GM23338 (cell line): ENCODE measurements around the gene SHB. TPM values are rescaled to one million over a fixed set of nuclear protein-coding genes. Genes with fewer than 3 reads are reported as not detected.

ENCODE experiments used
- ATAC-seq: fragments of 200-7000 bp; cut with Tn5 transposase; 3 replicates; pipeline ENCODE4 v1.9.1; 2020
- DNase-seq: peaks from one replicate; pipeline ENCODE4 v3.0.0-alpha.2; 2015; ENCODE audit warnings: low spot score
- H2AFZ ChIP-seq: fragments of 200-600 bp; sonication (generic); 2 replicates; pipeline ENCODE4 v1.8.0; 2016; ENCODE audit warnings: antibody characterized with exemption, mild to moderate bottlenecking, moderate library complexity
- H3F3A ChIP-seq: fragments of 200-600 bp; sonication (generic); replicated peaks from 2 replicates; pipeline ENCODE4 v1.8.0; 2017; ENCODE audit warnings: antibody characterized with exemption, mixed run types, low read depth
- H3K27ac ChIP-seq: fragments of 200-600 bp; sonication (generic); 2 replicates; pipeline ENCODE4 v1.6.1; 2016; ENCODE audit warnings: low read depth
- H3K27me3 ChIP-seq: fragments of 200-600 bp; sonication (generic); 2 replicates; pipeline ENCODE4 v1.8.0; 2016; ENCODE audit warnings: mild to moderate bottlenecking, mixed run types, moderate library complexity; ENCODE audit not compliant: insufficient read depth
- H3K36me3 ChIP-seq: fragments of 200-600 bp; sonication (generic); 2 replicates; pipeline ENCODE4 v1.8.0; 2016; ENCODE audit warnings: mild to moderate bottlenecking; ENCODE audit not compliant: insufficient read depth
- H3K4me1 ChIP-seq: fragments of 200-600 bp; sonication (generic); 2 replicates; pipeline ENCODE4 v1.8.0; 2016; ENCODE audit warnings: mild to moderate bottlenecking, moderate library complexity; ENCODE audit not compliant: insufficient read depth
- H3K4me2 ChIP-seq: fragments of 200-600 bp; sonication (generic); 2 replicates; pipeline ENCODE4 v1.7.1; 2017; ENCODE audit warnings: mixed run types
- H3K4me3 ChIP-seq: fragments of 200-600 bp; sonication (generic); 2 replicates; pipeline ENCODE4 v1.6.1; 2016; ENCODE audit warnings: mixed run types
- H3K79me2 ChIP-seq: fragments of 200-600 bp; sonication (generic); replicated peaks from 2 replicates; pipeline ENCODE4 v1.8.0; 2017; ENCODE audit warnings: mild to moderate bottlenecking; ENCODE audit not compliant: insufficient read depth
- H3K9me2 ChIP-seq: fragments of 200-600 bp; sonication (generic); 2 replicates; pipeline ENCODE4 v1.8.0; 2017; ENCODE audit not compliant: insufficient read depth
- H4K20me1 ChIP-seq: fragments of 200-600 bp; sonication (generic); replicated peaks from 2 replicates; pipeline ENCODE4 v1.8.0; 2017; ENCODE audit warnings: mild to moderate bottlenecking; ENCODE audit not compliant: insufficient read depth
- H3K27ac Mint-ChIP-seq: 2 replicates; pipeline ENCODE4 v1.8.0; 2020; ENCODE audit warnings: inconsistent platforms, mild to moderate bottlenecking, moderate library complexity, mixed read lengths
- H3K27me3 Mint-ChIP-seq: 3 replicates; pipeline ENCODE4 v1.8.0; 2022; ENCODE audit warnings: low read depth, mild to moderate bottlenecking, moderate library complexity, mixed read lengths, inconsistent platforms; ENCODE audit not compliant: insufficient read depth, poor library complexity
- H3K36me3 Mint-ChIP-seq: 3 replicates; pipeline ENCODE4 v1.8.0; 2021; ENCODE audit warnings: low read depth, mild to moderate bottlenecking, inconsistent platforms, moderate library complexity, mixed read lengths
- H3K4me1 Mint-ChIP-seq: 3 replicates; pipeline ENCODE4 v1.8.0; 2020; ENCODE audit warnings: mild to moderate bottlenecking, inconsistent platforms, mixed read lengths
- H3K4me3 Mint-ChIP-seq: 3 replicates; pipeline ENCODE4 v1.8.0; 2021; ENCODE audit warnings: moderate library complexity, mild to moderate bottlenecking, inconsistent platforms, mixed read lengths
- H3K9me3 Mint-ChIP-seq: 3 replicates; pipeline ENCODE4 v1.8.0; 2020; ENCODE audit warnings: moderate library complexity, mild to moderate bottlenecking, inconsistent platforms, mixed read lengths
- CREB1 ChIP-seq: fragments of 250-450 bp; sonication (Bioruptor Pico); IDR thresholded peaks from 2 replicates; pipeline ENCODE4 v1.5.0; 2020; ENCODE audit warnings: low read depth, mild to moderate bottlenecking, moderate library complexity
- CTCF ChIP-seq, 2 experiments: fragments of 200-600 bp in 1 of 2; sonication (generic) in 1 of 2; conservative IDR thresholded peaks; 2 replicates each; pipeline versions ENCODE4 v1.5.1 to v1.6.1; 2016 to 2017; ENCODE audit warnings: antibody characterized with exemption in 2 of 2, low read depth in 2 of 2, mild to moderate bottlenecking in 2 of 2, moderate library complexity in 1 of 2
- ETS1 ChIP-seq: IDR thresholded peaks from 2 replicates; pipeline ENCODE4 v1.6.1; 2016; ENCODE audit warnings: antibody characterized with exemption
- EZH2 ChIP-seq: fragments of 200-600 bp; sonication (generic); IDR thresholded peaks from one replicate; pipeline ENCODE4 v1.8.0; 2017; ENCODE audit warnings: antibody characterized with exemption, mild to moderate bottlenecking, low read depth; ENCODE audit not compliant: unreplicated experiment
- EZH2phosphoT487 ChIP-seq: fragments of 200-600 bp; sonication (generic); IDR thresholded peaks from one replicate; pipeline ENCODE4 v1.8.1; 2018; ENCODE audit warnings: antibody characterized with exemption; ENCODE audit not compliant: unreplicated experiment
- JUNB ChIP-seq: IDR thresholded peaks from one replicate; pipeline ENCODE4 v1.6.1; 2016; ENCODE audit warnings: antibody characterized with exemption; ENCODE audit not compliant: unreplicated experiment
- NANOG ChIP-seq: IDR thresholded peaks from 2 replicates; pipeline ENCODE4 v1.6.1; 2016; ENCODE audit warnings: antibody characterized with exemption, borderline replicate concordance
- REST ChIP-seq: IDR thresholded peaks from one replicate; pipeline ENCODE4 v1.6.1; 2018; ENCODE audit warnings: antibody characterized with exemption; ENCODE audit not compliant: unreplicated experiment
- ZNF331 ChIP-seq: fragments of 250-450 bp; sonication (Bioruptor Pico); IDR thresholded peaks from 2 replicates; pipeline ENCODE4 v1.5.0; 2020; ENCODE audit warnings: low read depth, mild to moderate bottlenecking, moderate library complexity
- ZNF462 ChIP-seq: fragments of 250-450 bp; sonication (Bioruptor Pico); IDR thresholded peaks from 2 replicates; pipeline ENCODE4 v1.5.0; 2020; ENCODE audit warnings: mild to moderate bottlenecking, moderate library complexity
- polyA plus RNA-seq: library from polyadenylated mRNA; unstranded; fragments of >200 nt; fragmentation: Nextera tagmentation; extraction: Ambion mirVana; gene quantifications from 2 replicates; pipeline ENCODE4 v1.2.1, GENCODE V29; 2016
- total RNA-seq: library from RNA; depleted of rRNA; stranded (reverse); fragments of >200 nt; shearing (Covaris generic); gene quantifications from 2 replicates; pipeline ENCODE4 v1.2.3, GENCODE V29; 2014

The SHB gene
- total and polyA plus RNA-seq, 2 experiments from 2014 or later = 1.5 to 14.0 TPM

GRCh38 chr9:38092656-38093055 is 23.6 kb upstream of the SHB start:
- H3K4me1 ChIP-seq = peaks cover 13% of the 10 kb centered on the region; the same call in 1 of the 2 replicates
- DNase-seq (no peak), ATAC-seq (no peak)
- no peak overlapping the region for H3K4me3 ChIP-seq
- TF ChIP-seq ZNF331 (CRISPR knock-in tag) (no peak), EZH2 (no peak)
- H3K79me2 ChIP-seq = no peaks in the 10 kb centered on the region
- no peaks in the 10 kb centered on the region for H3F3A ChIP-seq
- no peaks in the 10 kb centered on the region for H4K20me1 ChIP-seq
- H3K27ac Mint-ChIP-seq = no peak overlapping the region
- H3K36me3 Mint-ChIP-seq = no peaks in the 10 kb centered on the region
- no peak overlapping the region for H3K27ac ChIP-seq
- H2AFZ ChIP-seq = no peak overlapping the region
- H3K4me3 Mint-ChIP-seq = no peak overlapping the region
- H3K36me3 ChIP-seq = no peaks in the 10 kb centered on the region
- peaks cover 26% of the 10 kb centered on the region for H3K4me1 Mint-ChIP-seq
- no peak overlapping the region for H3K4me2 ChIP-seq
- H3K27me3 Mint-ChIP-seq = peaks cover 4% of the 10 kb centered on the region
- H3K27me3 ChIP-seq = no peaks in the 10 kb centered on the region
- H3K9me3 Mint-ChIP-seq = no peaks in the 10 kb centered on the region; the same call in 2 of the 3 replicates
- H3K9me2 ChIP-seq = no peaks in the 10 kb centered on the region

- H3K27ac ChIP-seq = no peak overlapping the region
- no peaks in the 10 kb centered on the region for H3K9me2 ChIP-seq
- no peak overlapping the region for H3K4me3 ChIP-seq
- peaks cover 26% of the 10 kb centered on the region for H3K4me1 Mint-ChIP-seq
- H3K79me2 ChIP-seq = no peaks in the 10 kb centered on the region
- no peaks in the 10 kb centered on the region for H4K20me1 ChIP-seq
- H3F3A ChIP-seq = no peaks in the 10 kb centered on the region
- H3K36me3 Mint-ChIP-seq = no peaks in the 10 kb centered on the region
- ATAC-seq (no peak), DNase-seq (no peak)
- H3K4me3 Mint-ChIP-seq = no peak overlapping the region
- no peak overlapping the region for H3K4me2 ChIP-seq
- H2AFZ ChIP-seq = no peak overlapping the region
- H3K27ac Mint-ChIP-seq = no peak overlapping the region
- H3K27me3 ChIP-seq = no peaks in the 10 kb centered on the region
- no peaks in the 10 kb centered on the region; the same call in 2 of the 3 replicates for H3K9me3 Mint-ChIP-seq
- H3K4me1 ChIP-seq = peaks cover 13% of the 10 kb centered on the region; the same call in 1 of the 2 replicates
- H3K36me3 ChIP-seq = no peaks in the 10 kb centered on the region
- peaks cover 4% of the 10 kb centered on the region for H3K27me3 Mint-ChIP-seq
- TF ChIP-seq EZH2phosphoT487 (no peak), ETS1 (no peak), ZNF331 (CRISPR knock-in tag) (no peak), JUNB (no peak), CREB1 (CRISPR knock-in tag) (no peak), CTCF (conservative IDR thresholded peaks at IDR 0.05; ENCODE audit: low read depth in 2 of 2) (no peak), REST (no peak), NANOG (no peak), ZNF462 (CRISPR knock-in tag) (no peak)
Measured at GRCh38 chr9:38092200-38092524, 23.1 kb upstream of the SHB start.
